PC-9 (cell line): ENCODE data around the gene SNX14.

Source experiments
- EZH2 ChIP-seq: fragments of 200-600 bp; sonication (generic); IDR thresholded peaks from 2 replicates; pipeline ENCODE4 v1.8.0; 2017; ENCODE audit warnings: antibody characterized with exemption, low read depth
- TF ChIP-seq, protein P1 (sequence below): fragments of 200-600 bp; sonication (generic); conservative IDR thresholded peaks from 2 replicates; pipeline ENCODE4 v1.6.1; 2017; ENCODE audit warnings: mixed run types, antibody characterized with exemption, mild to moderate bottlenecking, moderate library complexity

DNA sequence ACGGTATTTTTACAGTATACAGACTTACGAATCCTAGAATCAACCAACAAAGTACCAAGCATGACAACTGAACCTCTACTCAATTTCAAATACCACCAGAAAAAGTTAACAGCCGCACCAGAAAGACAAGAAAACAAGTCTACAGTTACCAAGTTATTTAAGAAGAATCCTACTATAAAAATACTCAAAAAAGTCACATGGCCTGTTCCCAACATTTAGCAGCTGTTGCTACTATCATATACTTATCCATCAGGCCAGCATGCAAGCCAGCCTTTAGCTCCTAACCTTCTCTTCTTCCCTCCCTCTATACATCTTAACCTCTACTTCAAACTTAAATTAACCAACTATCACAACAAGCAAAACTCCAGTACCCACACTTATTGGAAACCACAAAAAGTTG lies 47.2 kb upstream of the SNX14 start:
- TF ChIP-seq EZH2: no peak
- TF ChIP-seq, protein P1, sequence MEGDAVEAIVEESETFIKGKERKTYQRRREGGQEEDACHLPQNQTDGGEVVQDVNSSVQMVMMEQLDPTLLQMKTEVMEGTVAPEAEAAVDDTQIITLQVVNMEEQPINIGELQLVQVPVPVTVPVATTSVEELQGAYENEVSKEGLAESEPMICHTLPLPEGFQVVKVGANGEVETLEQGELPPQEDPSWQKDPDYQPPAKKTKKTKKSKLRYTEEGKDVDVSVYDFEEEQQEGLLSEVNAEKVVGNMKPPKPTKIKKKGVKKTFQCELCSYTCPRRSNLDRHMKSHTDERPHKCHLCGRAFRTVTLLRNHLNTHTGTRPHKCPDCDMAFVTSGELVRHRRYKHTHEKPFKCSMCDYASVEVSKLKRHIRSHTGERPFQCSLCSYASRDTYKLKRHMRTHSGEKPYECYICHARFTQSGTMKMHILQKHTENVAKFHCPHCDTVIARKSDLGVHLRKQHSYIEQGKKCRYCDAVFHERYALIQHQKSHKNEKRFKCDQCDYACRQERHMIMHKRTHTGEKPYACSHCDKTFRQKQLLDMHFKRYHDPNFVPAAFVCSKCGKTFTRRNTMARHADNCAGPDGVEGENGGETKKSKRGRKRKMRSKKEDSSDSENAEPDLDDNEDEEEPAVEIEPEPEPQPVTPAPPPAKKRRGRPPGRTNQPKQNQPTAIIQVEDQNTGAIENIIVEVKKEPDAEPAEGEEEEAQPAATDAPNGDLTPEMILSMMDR: no peak
